Thoracic aorta (tissue), 2 donors: Measurements from ENCODE around the gene OR6T1. TPM values are rescaled to one million over a fixed set of nuclear protein-coding genes. Genes with fewer than 3 reads are reported as not detected.

Experiments used
- ATAC-seq: fragments of 150-250 bp; one replicate; pipeline ENCODE4 v1.8.0; 2017; ENCODE audit warnings: low read depth; ENCODE audit not compliant: insufficient number of reproducible peaks, low FRiP score
- DNase-seq: peaks from one replicate; pipeline ENCODE4 v3.0.0-alpha.2; 2020; ENCODE audit warnings: low spot score
- H3K27ac ChIP-seq, 2 donors: fragments of 200-600 bp; sonication (generic); 1 replicate in 1 of 2; 2 replicates in 1 of 2; pipeline ENCODE4 v1.5.1; 2016; ENCODE audit warnings: mild to moderate bottlenecking in 2 of 2, moderate library complexity in 2 of 2
- H3K27me3 ChIP-seq: fragments of 200-600 bp; sonication (generic); replicated peaks from 2 replicates; pipeline ENCODE4 v1.6.0; 2016; ENCODE audit warnings: mild to moderate bottlenecking; ENCODE audit not compliant: insufficient read depth
- H3K36me3 ChIP-seq: fragments of 200-600 bp; sonication (generic); one replicate; pipeline ENCODE4 v1.5.1; 2016
- H3K4me1 ChIP-seq, 2 donors: fragments of 200-600 bp; sonication (generic); 1 replicate in 1 of 2; 2 replicates in 1 of 2; pipeline versions ENCODE4 v1.5.1 to v1.6.0; 2016; ENCODE audit warnings: low read depth in 2 of 2, mild to moderate bottlenecking in 1 of 2; ENCODE audit not compliant: control insufficient read depth in 1 of 2
- H3K4me3 ChIP-seq: fragments of 200-600 bp; sonication (generic); 2 replicates; pipeline ENCODE4 v1.5.1; 2016; ENCODE audit warnings: mild to moderate bottlenecking
- H3K9me3 ChIP-seq: fragments of 200-600 bp; sonication (generic); 2 replicates; pipeline ENCODE4 v1.5.1; 2016
- total RNA-seq, 2 donors: library from RNA; depleted of rRNA; stranded (reverse); fragments of >200 nt; gene quantifications; one replicate each; pipeline versions ENCODE4 v1.1.0 to v1.2.3, GENCODE V29; 2016
- TF ChIP-seq, protein P1 (sequence below): fragments of 200-600 bp; sonication (generic); IDR thresholded peaks from one replicate; pipeline ENCODE4 v1.5.1; 2019; ENCODE audit warnings: antibody characterized with exemption

Gene OR6T1
- total RNA-seq, 2 donors from 2014 or later = not detected

DNA sequence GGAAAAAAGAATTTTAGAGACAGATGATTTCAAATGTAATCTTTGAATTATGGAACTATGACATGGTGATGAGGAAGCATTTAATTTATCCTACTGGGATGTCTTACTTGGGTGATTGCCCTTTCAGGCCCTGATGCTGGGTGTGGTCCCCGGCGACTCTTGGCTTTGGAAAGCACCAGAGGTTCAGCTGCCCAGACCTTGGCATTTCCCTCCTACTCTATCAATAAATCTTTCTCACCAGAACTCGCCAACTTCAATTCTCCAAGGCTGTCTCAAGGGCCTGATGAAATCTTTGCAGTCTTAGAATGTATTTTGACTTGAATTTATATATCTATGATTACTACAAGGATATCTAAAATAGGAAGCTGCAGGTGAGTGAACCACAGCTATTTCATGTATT is 22.7 kb downstream of the OR6T1 start:
- ATAC-seq (no peak), DNase-seq (no peak)
- Histone ChIP-seq H3K27ac (no peak overlapping the region), H3K4me3 (no peak overlapping the region), H3K36me3 (no peaks in the 10 kb centered on the region), H3K4me1 (no peaks in the 10 kb centered on the region), H3K9me3 (no peaks in the 10 kb centered on the region), H3K27me3 (no peaks in the 10 kb centered on the region)
- TF ChIP-seq, protein P1, sequence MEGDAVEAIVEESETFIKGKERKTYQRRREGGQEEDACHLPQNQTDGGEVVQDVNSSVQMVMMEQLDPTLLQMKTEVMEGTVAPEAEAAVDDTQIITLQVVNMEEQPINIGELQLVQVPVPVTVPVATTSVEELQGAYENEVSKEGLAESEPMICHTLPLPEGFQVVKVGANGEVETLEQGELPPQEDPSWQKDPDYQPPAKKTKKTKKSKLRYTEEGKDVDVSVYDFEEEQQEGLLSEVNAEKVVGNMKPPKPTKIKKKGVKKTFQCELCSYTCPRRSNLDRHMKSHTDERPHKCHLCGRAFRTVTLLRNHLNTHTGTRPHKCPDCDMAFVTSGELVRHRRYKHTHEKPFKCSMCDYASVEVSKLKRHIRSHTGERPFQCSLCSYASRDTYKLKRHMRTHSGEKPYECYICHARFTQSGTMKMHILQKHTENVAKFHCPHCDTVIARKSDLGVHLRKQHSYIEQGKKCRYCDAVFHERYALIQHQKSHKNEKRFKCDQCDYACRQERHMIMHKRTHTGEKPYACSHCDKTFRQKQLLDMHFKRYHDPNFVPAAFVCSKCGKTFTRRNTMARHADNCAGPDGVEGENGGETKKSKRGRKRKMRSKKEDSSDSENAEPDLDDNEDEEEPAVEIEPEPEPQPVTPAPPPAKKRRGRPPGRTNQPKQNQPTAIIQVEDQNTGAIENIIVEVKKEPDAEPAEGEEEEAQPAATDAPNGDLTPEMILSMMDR = no peak

DNA sequence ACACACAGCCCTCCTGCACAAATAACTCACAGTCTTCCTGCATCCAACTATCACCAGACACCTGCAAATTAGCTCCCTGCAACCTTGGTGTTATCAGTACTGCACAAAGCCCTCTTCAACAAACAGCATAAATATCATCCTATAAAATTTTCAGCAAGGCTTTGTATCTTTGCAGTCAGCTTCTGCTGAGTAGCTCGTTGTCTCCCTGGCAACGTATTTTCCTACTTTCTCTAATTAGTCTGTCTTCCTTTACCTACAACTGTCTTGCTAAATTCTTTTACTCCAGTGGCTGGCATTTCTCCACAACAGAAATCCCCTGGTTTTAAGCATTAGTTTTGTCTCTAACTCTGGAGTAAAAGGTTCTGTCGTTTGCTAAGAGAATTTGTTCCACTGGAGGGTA is 37.8 kb downstream of the OR6T1 start:
- no peaks in the 10 kb centered on the region for H3K27me3 ChIP-seq
- no peaks in the 10 kb centered on the region for H3K36me3 ChIP-seq
- TF ChIP-seq, protein P1 = no peak
- no peak overlapping the region for H3K27ac ChIP-seq
- no peak for ATAC-seq
- H3K4me3 ChIP-seq = no peak overlapping the region
- no peak for DNase-seq
- no peaks in the 10 kb centered on the region for H3K4me1 ChIP-seq
- H3K9me3 ChIP-seq = no peaks in the 10 kb centered on the region

DNA sequence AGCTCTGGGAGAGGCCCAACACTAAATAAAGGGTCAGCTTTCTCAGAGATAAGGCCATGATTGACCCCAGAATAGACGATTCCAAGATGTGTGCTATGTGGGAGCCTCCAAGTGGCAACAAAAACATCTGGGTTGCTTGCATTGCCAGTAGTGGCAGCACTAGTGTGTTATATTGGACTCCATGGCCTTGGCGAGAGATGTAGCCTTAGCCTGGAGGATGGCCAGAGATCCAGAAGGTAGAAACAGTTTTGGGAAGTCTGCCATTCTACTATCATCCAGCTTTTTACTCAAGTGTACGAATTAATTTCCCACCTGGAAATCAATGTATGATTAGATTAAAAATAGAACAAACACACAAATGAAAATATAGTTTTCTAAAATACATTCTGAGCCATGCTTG is 38.7 kb downstream of the OR6T1 start:
- Histone ChIP-seq H3K4me3 (no peak overlapping the region), H3K4me1 (no peaks in the 10 kb centered on the region), H3K36me3 (no peaks in the 10 kb centered on the region), H3K27me3 (no peaks in the 10 kb centered on the region), H3K27ac (no peak overlapping the region), H3K9me3 (no peaks in the 10 kb centered on the region)
- ATAC-seq = no peak
- TF ChIP-seq, protein P1 = no peak
- no peak for DNase-seq

DNA sequence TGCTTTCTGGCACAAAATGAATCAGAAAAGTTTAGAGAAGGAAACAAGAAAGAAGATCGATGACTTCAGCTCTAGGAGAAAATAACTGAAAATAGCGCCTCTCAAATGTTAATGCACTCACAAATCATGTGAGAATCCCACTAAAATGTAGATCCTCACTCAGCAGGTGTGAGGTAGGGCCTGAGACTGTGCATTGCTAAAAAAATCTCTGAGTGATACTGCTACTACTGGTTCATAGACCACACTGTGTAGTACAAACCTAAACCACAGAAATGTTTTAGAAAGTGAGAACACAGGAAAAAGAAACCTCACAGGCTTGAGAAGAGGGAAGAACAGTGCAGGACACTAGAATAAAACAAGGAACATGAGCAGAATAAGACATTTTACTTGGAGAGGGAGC is 39.7 kb downstream of the OR6T1 start:
- ATAC-seq (no peak), DNase-seq (no peak)
- TF ChIP-seq, protein P1 = no peak

DNA sequence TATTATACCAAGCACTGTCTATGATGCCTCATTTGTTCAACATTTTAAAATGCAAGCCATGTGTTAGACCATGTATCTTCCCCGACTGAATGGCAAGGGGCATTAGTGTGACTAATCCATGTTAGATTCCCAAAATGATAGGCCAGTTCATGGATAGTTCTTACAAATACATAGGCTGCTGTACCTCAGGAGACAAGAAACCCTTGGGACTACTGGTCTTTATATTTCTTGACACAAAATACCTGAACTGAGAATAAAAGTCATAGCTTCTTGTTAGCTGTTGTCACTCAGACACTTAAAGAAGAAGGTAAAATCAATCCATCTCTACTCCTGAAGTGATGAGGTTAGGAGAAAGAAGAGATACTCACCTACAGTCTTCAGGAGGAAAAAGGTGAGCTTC is 41.8 kb downstream of the OR6T1 start, which contains the start of gene OR8D4:
OR8D4 (plus strand) TSS at position 301 of the 400 bp plus-strand sequence. CDS start 4,265 bp downstream, outside the sequence.
- ATAC-seq (no peak), DNase-seq (no peak)
- no peaks in the 10 kb centered on the region for H3K27me3 ChIP-seq
- TF ChIP-seq, protein P1 = no peak
- no peak within 1 kb of the TSS for H3K27ac ChIP-seq
- H3K4me3 ChIP-seq = no peak within 1 kb of the TSS
- no peaks in the 10 kb centered on the region for H3K4me1 ChIP-seq
- no peaks in the 10 kb centered on the region for H3K9me3 ChIP-seq
- no peaks in the 10 kb centered on the region for H3K36me3 ChIP-seq

More for the DNA sequence above, 39.7 kb downstream of the OR6T1 start:
- Histone ChIP-seq H3K9me3 (no peaks in the 10 kb centered on the region), H3K36me3 (no peaks in the 10 kb centered on the region), H3K4me3 (no peak overlapping the region), H3K27ac (no peak overlapping the region), H3K4me1 (no peaks in the 10 kb centered on the region), H3K27me3 (no peaks in the 10 kb centered on the region)
